Amniotic stem cell (primary cell): ENCODE measurements around the gene NDUFAF2.
"Not testable (repeated sequence)": the region's sequence is repeated elsewhere in the genome, so short reads cannot be mapped to it uniquely, and the experiment has no call there.

Source experiments
- DNase-seq: peaks from one replicate; lab custom pipeline; 2025; lab: John Stamatoyannopoulos, UW

The NDUFAF2 gene

DNA sequence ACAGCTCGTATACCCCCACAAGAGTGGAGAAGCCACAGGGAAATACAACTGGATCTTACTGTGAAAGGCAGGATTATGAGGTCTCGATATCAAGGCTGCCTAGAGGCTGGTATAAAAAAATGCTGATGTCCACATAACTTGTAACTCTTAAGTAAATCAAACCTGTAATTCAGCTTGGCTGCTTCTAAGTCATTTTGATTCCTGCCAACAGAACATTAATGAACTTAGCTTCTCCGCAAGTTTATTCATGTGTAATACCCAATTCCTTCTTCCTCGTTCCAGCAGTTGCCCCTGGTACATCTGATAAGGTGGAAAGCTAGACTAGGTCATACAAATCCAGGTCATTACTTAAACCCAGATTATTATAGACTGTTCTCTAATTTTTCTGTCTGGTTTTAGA, 233.7 kb downstream of the NDUFAF2 start:
- DNase-seq: no peak

- DNase-seq: no peak
These were observed 235.9 kb downstream of the NDUFAF2 start for GRCh38 chr5:61180886-61181285.

DNA sequence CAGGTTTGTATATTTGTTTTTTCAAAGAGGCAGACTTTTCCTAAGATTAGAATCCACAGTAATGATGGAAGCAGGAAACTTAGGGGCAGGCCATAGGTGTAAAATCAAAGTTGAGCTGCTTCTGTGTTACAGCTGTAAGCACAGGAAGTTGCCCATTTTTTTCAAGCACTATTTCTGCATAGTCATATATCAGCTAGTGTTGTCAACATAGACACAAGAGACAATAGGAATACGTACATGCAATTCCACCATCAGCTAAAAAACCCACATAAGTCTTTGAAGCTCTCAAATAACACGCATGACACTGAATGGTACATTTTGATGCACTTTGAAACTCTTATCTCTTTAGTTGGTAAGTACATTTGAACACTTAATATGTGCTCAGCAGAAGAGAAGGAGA, 237.4 kb downstream of the NDUFAF2 start:
- DNase-seq: no peak

DNA sequence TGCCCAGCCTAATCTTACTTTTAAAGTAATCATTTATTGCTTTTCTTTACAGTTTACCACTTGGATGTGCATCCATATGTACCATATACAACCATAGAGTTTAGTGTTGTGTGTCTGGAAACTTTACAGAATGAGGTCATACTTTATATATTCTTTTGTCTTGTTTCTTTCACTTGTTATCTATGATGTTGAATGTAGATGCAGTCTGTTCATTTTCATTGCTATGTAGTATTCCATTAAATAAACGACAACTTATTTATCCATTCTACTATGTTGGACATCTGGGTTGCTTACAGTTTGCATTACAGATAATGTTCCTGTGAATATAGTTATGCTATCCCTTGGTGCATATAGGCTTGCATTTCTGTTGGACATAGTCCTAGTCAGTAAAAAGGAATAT, 238.5 kb downstream of the NDUFAF2 start:
- DNase-seq: no peak

GRCh38 chr5:61184708-61185107, 239.7 kb downstream of the NDUFAF2 start:
- no peak for DNase-seq

DNA sequence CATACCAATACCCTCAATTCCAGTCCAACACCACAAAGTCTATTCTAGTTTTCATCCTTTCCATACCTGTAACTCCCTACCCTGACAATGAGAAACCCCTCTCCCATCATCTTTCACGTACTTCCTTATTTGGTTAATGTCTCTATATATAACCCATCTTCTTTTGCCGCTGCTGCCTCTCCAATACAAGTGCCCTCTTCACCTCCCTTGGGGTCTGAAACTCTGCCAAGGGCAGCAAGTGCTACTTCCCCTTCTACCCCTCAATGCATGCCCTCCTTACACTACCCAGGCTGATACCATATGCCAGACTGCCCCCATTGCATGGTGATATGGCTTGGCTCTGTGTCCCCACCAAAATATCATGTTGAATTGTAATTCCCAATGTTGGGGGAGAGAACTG, 241.6 kb downstream of the NDUFAF2 start:
- no peak for DNase-seq

GRCh38 chr5:61187352-61187751, 242.3 kb downstream of the NDUFAF2 start:
- DNase-seq: not testable (repeated sequence)

DNA sequence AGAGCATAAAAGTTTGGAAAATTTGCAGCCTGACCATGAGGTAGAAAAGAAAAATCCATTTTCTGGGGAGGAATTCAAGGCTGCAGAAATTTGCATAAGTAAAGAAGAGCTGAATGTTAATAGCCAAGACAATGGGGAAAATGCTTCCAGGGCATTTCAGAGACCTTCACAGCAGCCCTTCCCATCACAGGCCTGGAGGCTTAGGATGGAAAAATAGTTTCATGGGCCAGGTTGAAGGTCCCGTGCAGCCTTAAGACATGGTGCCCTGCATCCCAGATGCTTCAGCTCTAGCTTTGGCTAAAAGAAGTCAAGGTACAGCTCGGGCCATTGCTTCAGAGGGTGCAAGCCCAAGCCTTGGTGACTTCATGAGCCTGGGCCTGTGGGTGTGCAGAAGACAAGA, 242.8 kb downstream of the NDUFAF2 start:
- DNase-seq: not testable (repeated sequence)

- DNase-seq: no peak
These were observed 253.6 kb downstream of the NDUFAF2 start for GRCh38 chr5:61198606-61199005.

GRCh38 chr5:61200582-61201155, 255.7 kb downstream of the NDUFAF2 start:
- DNase-seq: no peak

GRCh38 chr5:61202213-61202612, 257.2 kb downstream of the NDUFAF2 start:
- DNase-seq: no peak
